OCI-LY1 (cell line): Measurements from ENCODE around the gene ZNF593.
A peak's percentile ranks its signal among the peaks of the same experiment; 100 is the strongest.

Experiments
- H2AFZ ChIP-seq: fragments of 200-600 bp; sonication (generic), shearing (Covaris generic); 2 replicates; pipeline ENCODE4 v1.6.0; 2014; ENCODE audit warnings: antibody characterized with exemption, mild to moderate bottlenecking, low read length
- H3F3A ChIP-seq: fragments of 200-600 bp; sonication (generic), shearing (Covaris generic); 2 replicates; pipeline ENCODE4 v1.6.0; 2014; ENCODE audit warnings: mild to moderate bottlenecking, antibody characterized with exemption, low read length, moderate library complexity; ENCODE audit not compliant: insufficient read depth
- H3K27ac ChIP-seq: fragments of 200-600 bp; sonication (generic); 2 replicates; pipeline ENCODE4 v1.5.1; 2014; ENCODE audit warnings: low read length, mixed run types, mild to moderate bottlenecking, low read depth; ENCODE audit not compliant: poor library complexity, severe bottlenecking
- H3K27me3 ChIP-seq: fragments of 200-600 bp; sonication (generic); 2 replicates; pipeline ENCODE4 v1.6.0; 2014; ENCODE audit warnings: antibody characterized with exemption, mild to moderate bottlenecking, low read length, moderate library complexity; ENCODE audit not compliant: insufficient read depth
- H3K36me3 ChIP-seq: fragments of 200-600 bp; sonication (generic); 2 replicates; pipeline ENCODE4 v1.6.1; 2014; ENCODE audit warnings: mild to moderate bottlenecking, antibody characterized with exemption, low read length, moderate library complexity, mixed read lengths; ENCODE audit not compliant: insufficient read depth
- H3K4me1 ChIP-seq: fragments of 200-600 bp; sonication (generic); 2 replicates; pipeline ENCODE4 v1.5.1; 2014; ENCODE audit warnings: mild to moderate bottlenecking, low read length, moderate library complexity; ENCODE audit not compliant: insufficient read depth, severe bottlenecking
- H3K4me2 ChIP-seq: fragments of 200-600 bp; sonication (generic), shearing (Covaris generic); 2 replicates; pipeline ENCODE4 v1.6.1; 2014; ENCODE audit warnings: low read length
- H3K4me3 ChIP-seq: fragments of 200-600 bp; sonication (generic); 2 replicates; pipeline ENCODE4 v1.5.1; 2014; ENCODE audit warnings: low read length, low read depth, mild to moderate bottlenecking, mixed read lengths; ENCODE audit not compliant: poor library complexity, severe bottlenecking
- H3K79me2 ChIP-seq: fragments of 200-600 bp; shearing (Covaris generic); 2 replicates; pipeline ENCODE4 v1.6.1; 2016; ENCODE audit warnings: mixed run types, low read length, mixed read lengths; ENCODE audit not compliant: insufficient read depth
- H3K9ac ChIP-seq: fragments of 200-600 bp; sonication (generic), shearing (Covaris generic); 2 replicates; pipeline ENCODE4 v1.6.1; 2014; ENCODE audit warnings: mild to moderate bottlenecking, low read length, mixed read lengths
- H3K9me2 ChIP-seq: fragments of 200-600 bp; sonication (generic), shearing (Covaris generic); 2 replicates; pipeline ENCODE4 v1.6.1; 2014; ENCODE audit warnings: low read depth, mild to moderate bottlenecking, low read length, mixed read lengths
- H3K9me3 ChIP-seq: fragments of 200-600 bp; shearing (Covaris generic); 2 replicates; pipeline ENCODE4 v1.6.1; 2014; ENCODE audit warnings: low read length, mixed read lengths
- H4K20me1 ChIP-seq: fragments of 200-600 bp; sonication (generic), shearing (Covaris generic); 2 replicates; pipeline ENCODE4 v1.6.0; 2016; ENCODE audit warnings: mild to moderate bottlenecking, low read length; ENCODE audit not compliant: insufficient read depth
- EZH2 ChIP-seq: fragments of 200-600 bp; sonication (generic), shearing (Covaris generic); IDR thresholded peaks from 2 replicates; pipeline ENCODE4 v1.8.0; 2017; ENCODE audit warnings: borderline replicate concordance, mixed run types, mild to moderate bottlenecking, antibody characterized with exemption, low read length, moderate library complexity, mixed read lengths
- TF ChIP-seq, protein P1 (sequence below): fragments of 200-600 bp; sonication (generic), shearing (Covaris generic); IDR thresholded peaks from 2 replicates; pipeline ENCODE4 v1.5.1; 2017; ENCODE audit warnings: mild to moderate bottlenecking, antibody characterized with exemption, low read length, moderate library complexity, mixed read lengths

Gene ZNF593

DNA sequence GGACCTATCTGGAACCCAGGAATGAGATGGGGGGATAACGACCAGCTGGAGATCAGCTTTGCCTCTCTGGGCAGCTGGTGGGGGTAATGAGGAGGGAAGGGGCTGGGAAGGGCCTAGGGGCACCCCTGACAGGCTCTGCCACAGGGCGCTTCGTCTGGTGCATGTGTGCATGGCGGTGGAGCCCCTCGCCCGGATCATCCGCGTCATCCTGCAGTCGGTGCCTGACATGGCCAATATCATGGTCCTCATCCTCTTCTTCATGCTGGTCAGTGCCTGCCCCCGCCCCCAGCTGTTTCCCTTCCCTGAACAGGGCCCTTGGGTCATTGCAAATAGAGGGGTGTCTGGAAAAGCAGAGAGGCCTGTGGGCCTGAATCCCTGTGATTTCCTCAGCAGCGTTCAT lies 28.1 kb downstream of the ZNF593 start:
- Histone ChIP-seq H3K27me3 (no peaks in the 10 kb centered on the region; the same call in 1 of the 2 replicates), H3K9ac (no peak overlapping the region), H3K27ac (no peak overlapping the region), H3F3A (no peaks in the 10 kb centered on the region), H2AFZ (no peak overlapping the region), H3K4me3 (no peak overlapping the region), H3K9me3 (no peaks in the 10 kb centered on the region), H3K4me1 (no peaks in the 10 kb centered on the region), H3K36me3 (no peaks in the 10 kb centered on the region), H3K9me2 (no peaks in the 10 kb centered on the region), H4K20me1 (no peaks in the 10 kb centered on the region), H3K4me2 (no peak overlapping the region), H3K79me2 (no peaks in the 10 kb centered on the region)
- TF ChIP-seq, protein P1, sequence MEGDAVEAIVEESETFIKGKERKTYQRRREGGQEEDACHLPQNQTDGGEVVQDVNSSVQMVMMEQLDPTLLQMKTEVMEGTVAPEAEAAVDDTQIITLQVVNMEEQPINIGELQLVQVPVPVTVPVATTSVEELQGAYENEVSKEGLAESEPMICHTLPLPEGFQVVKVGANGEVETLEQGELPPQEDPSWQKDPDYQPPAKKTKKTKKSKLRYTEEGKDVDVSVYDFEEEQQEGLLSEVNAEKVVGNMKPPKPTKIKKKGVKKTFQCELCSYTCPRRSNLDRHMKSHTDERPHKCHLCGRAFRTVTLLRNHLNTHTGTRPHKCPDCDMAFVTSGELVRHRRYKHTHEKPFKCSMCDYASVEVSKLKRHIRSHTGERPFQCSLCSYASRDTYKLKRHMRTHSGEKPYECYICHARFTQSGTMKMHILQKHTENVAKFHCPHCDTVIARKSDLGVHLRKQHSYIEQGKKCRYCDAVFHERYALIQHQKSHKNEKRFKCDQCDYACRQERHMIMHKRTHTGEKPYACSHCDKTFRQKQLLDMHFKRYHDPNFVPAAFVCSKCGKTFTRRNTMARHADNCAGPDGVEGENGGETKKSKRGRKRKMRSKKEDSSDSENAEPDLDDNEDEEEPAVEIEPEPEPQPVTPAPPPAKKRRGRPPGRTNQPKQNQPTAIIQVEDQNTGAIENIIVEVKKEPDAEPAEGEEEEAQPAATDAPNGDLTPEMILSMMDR: no peak
- no peak for TF ChIP-seq EZH2

DNA sequence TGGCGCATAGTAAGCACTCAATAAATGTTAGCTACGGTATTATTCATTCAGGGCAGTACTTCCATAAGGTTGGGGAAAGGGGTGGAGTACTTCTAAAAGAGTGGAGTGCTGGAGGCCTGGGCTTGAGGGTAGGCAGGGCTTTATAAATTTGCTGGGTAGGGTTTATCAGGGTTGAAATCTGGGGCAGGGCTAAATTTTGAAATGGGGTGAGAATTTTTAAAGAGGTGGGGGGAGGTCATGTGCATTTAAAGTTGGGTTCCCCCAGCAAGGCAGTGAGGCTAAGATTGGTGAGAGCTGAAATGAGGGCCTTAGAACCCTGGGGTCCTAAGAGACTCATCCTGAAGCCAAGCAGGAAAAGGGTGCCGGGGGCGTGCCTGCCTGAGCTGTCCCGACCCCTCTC lies 30.7 kb downstream of the ZNF593 start:
- no peaks in the 10 kb centered on the region for H3K4me1 ChIP-seq
- no peaks in the 10 kb centered on the region for H3F3A ChIP-seq
- no peaks in the 10 kb centered on the region for H3K79me2 ChIP-seq
- H3K36me3 ChIP-seq: no peaks in the 10 kb centered on the region
- no peak overlapping the region for H3K9ac ChIP-seq
- H3K27me3 ChIP-seq: no peaks in the 10 kb centered on the region; the same call in 1 of the 2 replicates
- H3K9me3 ChIP-seq: no peaks in the 10 kb centered on the region
- no peak overlapping the region for H3K4me3 ChIP-seq
- no peak overlapping the region for H3K4me2 ChIP-seq
- no peaks in the 10 kb centered on the region for H4K20me1 ChIP-seq
- no peaks in the 10 kb centered on the region for H3K9me2 ChIP-seq
- H3K27ac ChIP-seq: no peak overlapping the region
- TF ChIP-seq, protein P1: no peak
- TF ChIP-seq EZH2: no peak
- H2AFZ ChIP-seq: no peak overlapping the region

DNA sequence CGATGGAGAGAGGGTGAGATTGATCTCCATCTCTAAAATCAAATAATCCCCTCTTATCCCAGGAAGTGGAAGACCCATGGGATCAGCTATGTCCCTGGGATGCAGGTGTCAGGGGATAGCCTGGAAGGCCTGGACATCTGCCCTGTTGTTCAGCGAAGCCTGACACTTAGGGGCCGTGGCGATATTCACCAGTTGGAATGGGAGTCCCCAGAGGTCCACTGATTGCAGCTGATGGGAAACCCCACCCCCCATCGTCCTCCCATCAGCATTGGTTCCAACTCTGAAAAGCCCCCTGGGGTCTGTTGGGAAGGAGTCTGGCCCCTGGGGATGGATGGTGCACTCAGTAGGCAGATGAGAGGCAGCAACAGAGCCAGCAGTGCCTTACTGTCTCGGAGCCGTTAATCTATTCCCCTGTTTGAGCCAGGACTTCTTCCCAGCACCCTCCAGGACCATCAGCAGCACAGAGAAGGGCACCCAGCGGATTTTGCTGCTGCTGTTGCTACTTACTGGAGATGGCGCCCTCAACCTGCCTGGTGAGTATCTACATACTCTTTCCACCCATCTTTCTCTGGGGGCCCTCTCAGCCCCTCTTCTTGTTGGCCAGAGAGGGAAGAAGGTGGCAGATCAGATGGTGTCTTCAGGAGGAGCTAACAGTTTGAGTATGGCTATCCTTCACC lies 34.1 kb downstream of the ZNF593 start:
- Histone ChIP-seq H3K36me3 (no peaks in the 10 kb centered on the region), H3K4me1 (no peaks in the 10 kb centered on the region), H3K9me3 (no peaks in the 10 kb centered on the region), H3K27ac (no peak overlapping the region), H3K9ac (no peak overlapping the region), H2AFZ (no peak overlapping the region), H3K79me2 (no peaks in the 10 kb centered on the region), H4K20me1 (no peaks in the 10 kb centered on the region), H3K9me2 (no peaks in the 10 kb centered on the region), H3K27me3 (no peaks in the 10 kb centered on the region; the same call in 1 of the 2 replicates), H3K4me3 (no peak overlapping the region), H3F3A (no peaks in the 10 kb centered on the region), H3K4me2 (no peak overlapping the region)
- TF ChIP-seq, protein P1: peak; percentile 25; the same call in 1 of the 2 replicates
- no peak for TF ChIP-seq EZH2
